Amygdala (tissue), 56 donors: ENCODE data around the gene PLAC1.

Experiments used
- DNase-seq, 56 donors: peaks; one replicate each; lab custom pipeline; 2025; lab: John Stamatoyannopoulos, UW

The PLAC1 gene

GRCh38 chrX:134599184-134599914 is 58.9 kb downstream of the PLAC1 start:
- no peak for DNase-seq

GRCh38 chrX:134592303-134592702 is 66.0 kb downstream of the PLAC1 start:
- no peak for DNase-seq

GRCh38 chrX:134591502-134591901 is 66.8 kb downstream of the PLAC1 start:
- no peak for DNase-seq

GRCh38 chrX:134588806-134589205 is 69.5 kb downstream of the PLAC1 start:
- DNase-seq: no peak

GRCh38 chrX:134580907-134581306 is 77.4 kb downstream of the PLAC1 start:
- DNase-seq: no peak

GRCh38 chrX:134573683-134574035 is 84.6 kb downstream of the PLAC1 start:
- DNase-seq: no peak

GRCh38 chrX:134572816-134573682 is 85.2 kb downstream of the PLAC1 start:
- DNase-seq: no peak

- DNase-seq: no peak
Observed at GRCh38 chrX:134571796-134572195, 86.5 kb downstream of the PLAC1 start.

- DNase-seq: no peak
Observed at GRCh38 chrX:134570899-134571298, 87.4 kb downstream of the PLAC1 start.

- DNase-seq: no peak
Observed at GRCh38 chrX:134570509-134570846, 87.8 kb downstream of the PLAC1 start.

- no peak for DNase-seq
Observed at GRCh38 chrX:134569306-134569705, 89.0 kb downstream of the PLAC1 start.

- DNase-seq: no peak
Observed at GRCh38 chrX:134568285-134569016, 89.8 kb downstream of the PLAC1 start.

GRCh38 chrX:134566506-134566905 is 91.8 kb downstream of the PLAC1 start:
- DNase-seq: no peak

- no peak for DNase-seq
Observed at GRCh38 chrX:134562002-134562401, 96.3 kb downstream of the PLAC1 start.

GRCh38 chrX:134558133-134558532 is 100.1 kb downstream of the PLAC1 start:
- DNase-seq: no peak

GRCh38 chrX:134554291-134554690 is 104.0 kb downstream of the PLAC1 start:
- DNase-seq: no peak

- DNase-seq: no peak
Observed at GRCh38 chrX:134552351-134552750, 105.9 kb downstream of the PLAC1 start.

- no peak for DNase-seq
Observed at GRCh38 chrX:134551376-134552048, 106.8 kb downstream of the PLAC1 start.

- no peak for DNase-seq
Observed at GRCh38 chrX:134548257-134549201, 109.7 kb downstream of the PLAC1 start.
